NOMO-1 treated with dmso at 0.1 percent for 144 hours (cell line): ENCODE measurements around the gene PREX1.
"Not testable (repeated sequence)": the region's sequence is repeated elsewhere in the genome, so short reads cannot be mapped to it uniquely, and the experiment has no call there.

ENCODE experiments used
- DNase-seq: peaks from one replicate; lab custom pipeline; 2025; ENCODE audit not compliant: unreplicated experiment; lab: John Stamatoyannopoulos, UW

Gene PREX1

GRCh38 chr20:48612335-48612734 is 215.5 kb downstream of the PREX1 start:
- DNase-seq: no peak

GRCh38 chr20:48610996-48611395 is 216.8 kb downstream of the PREX1 start:
- DNase-seq: no peak

GRCh38 chr20:48609491-48609978 is 218.3 kb downstream of the PREX1 start:
- DNase-seq: no peak

GRCh38 chr20:48608756-48609155 is 219.0 kb downstream of the PREX1 start:
- no peak for DNase-seq

- no peak for DNase-seq
These were observed 220.3 kb downstream of the PREX1 start for GRCh38 chr20:48607544-48607865.

- DNase-seq: no peak
These were observed 220.8 kb downstream of the PREX1 start for GRCh38 chr20:48606841-48607543.

GRCh38 chr20:48606172-48606840 is 221.5 kb downstream of the PREX1 start:
- DNase-seq: no peak

- DNase-seq: no peak
These were observed 222.2 kb downstream of the PREX1 start for GRCh38 chr20:48605364-48606171.

- DNase-seq: no peak
These were observed 222.9 kb downstream of the PREX1 start for GRCh38 chr20:48604936-48605335.

GRCh38 chr20:48604426-48604825 is 223.4 kb downstream of the PREX1 start:
- no peak for DNase-seq

GRCh38 chr20:48603819-48604405 is 223.9 kb downstream of the PREX1 start:
- no peak for DNase-seq

- DNase-seq: no peak
These were observed 224.5 kb downstream of the PREX1 start for GRCh38 chr20:48603116-48603818.

GRCh38 chr20:48601798-48602197 is 226.0 kb downstream of the PREX1 start:
- no peak for DNase-seq

GRCh38 chr20:48600470-48600945 is 227.3 kb downstream of the PREX1 start:
- DNase-seq: no peak

GRCh38 chr20:48599748-48600469 is 227.9 kb downstream of the PREX1 start:
- DNase-seq: no peak

- no peak for DNase-seq
These were observed 228.6 kb downstream of the PREX1 start for GRCh38 chr20:48599106-48599747.

- not testable (repeated sequence) for DNase-seq
These were observed 229.4 kb downstream of the PREX1 start for GRCh38 chr20:48598303-48598941.

GRCh38 chr20:48597521-48598302 is 230.1 kb downstream of the PREX1 start:
- DNase-seq: no peak
